CD14-positive monocyte (primary cell): ENCODE data around the gene OXNAD1. TPM values are rescaled to one million over a fixed set of nuclear protein-coding genes. Genes with fewer than 3 reads are reported as not detected.

ENCODE experiments used
- DNase-seq, 3 donors: peaks; one replicate each; pipeline ENCODE4 v3.0.0-alpha.2; 2011 to 2022
- H2AFZ ChIP-seq: 2 replicates; pipeline ENCODE4 v1.6.0; 2012; ENCODE audit warnings: mild to moderate bottlenecking, low read depth, low read length, inconsistent platforms; ENCODE audit not compliant: insufficient read depth, poor library complexity, severe bottlenecking
- H3K27ac ChIP-seq, 2 donors: 1 replicate in 1 of 2; 2 replicates in 1 of 2; pipeline ENCODE4 v1.5.1; 2012 to 2013; ENCODE audit warnings: low read length in 2 of 2, control low read depth in 1 of 2, inconsistent platforms in 1 of 2, low read depth in 1 of 2, mild to moderate bottlenecking in 1 of 2
- H3K27me3 ChIP-seq, 2 donors: one replicate each; pipeline versions ENCODE4 v1.6.0 to v1.6.1; 2011 to 2013; ENCODE audit warnings: low read length in 2 of 2; ENCODE audit not compliant: control insufficient read depth in 2 of 2, insufficient read depth in 2 of 2
- H3K36me3 ChIP-seq, 2 donors: replicated peaks in 1 of 2; 1 replicate in 1 of 2; 2 replicates in 1 of 2; pipeline versions ENCODE4 v1.5.1 to v1.6.1; 2012 to 2013; ENCODE audit warnings: low read length in 2 of 2, control low read depth in 1 of 2, inconsistent platforms in 1 of 2, mild to moderate bottlenecking in 1 of 2; ENCODE audit not compliant: insufficient read depth in 2 of 2, control insufficient read depth in 1 of 2
- H3K4me1 ChIP-seq, 2 donors: 1 replicate in 1 of 2; 2 replicates in 1 of 2; pipeline versions ENCODE4 v1.5.1 to v1.6.1; 2012 to 2013; ENCODE audit warnings: low read length in 2 of 2, control low read depth in 1 of 2, inconsistent platforms in 1 of 2, mild to moderate bottlenecking in 1 of 2, moderate library complexity in 1 of 2; ENCODE audit not compliant: insufficient read depth in 2 of 2, control insufficient read depth in 1 of 2
- H3K4me2 ChIP-seq: replicated peaks from 2 replicates; pipeline ENCODE3; 2012; ENCODE audit warnings: low read length, moderate library complexity, mild to moderate bottlenecking; ENCODE audit not compliant: poor library complexity, severe bottlenecking; ENCODE audit errors: extremely low read depth
- H3K4me3 ChIP-seq, 3 experiments: fragments of 200-600 bp in 1 of 3; sonication (generic) in 1 of 3; replicated peaks in 1 of 3; 1 replicate in 2 of 3; 2 replicates in 1 of 3; pipeline ENCODE4 v1.5.1; 2011 to 2013; ENCODE audit warnings: low read length in 3 of 3, mild to moderate bottlenecking in 3 of 3, control low read depth in 2 of 3, low read depth in 2 of 3, inconsistent platforms in 1 of 3, moderate library complexity in 1 of 3
- H3K79me2 ChIP-seq: 2 replicates; pipeline ENCODE4 v1.6.0; 2012; ENCODE audit warnings: mild to moderate bottlenecking, control low read depth, inconsistent platforms, low read length, moderate library complexity; ENCODE audit not compliant: insufficient read depth
- H3K9ac ChIP-seq: 2 replicates; pipeline ENCODE4 v1.6.0; 2017; ENCODE audit warnings: low read length, mild to moderate bottlenecking; ENCODE audit not compliant: insufficient read depth, poor library complexity, severe bottlenecking
- H3K9me3 ChIP-seq, 2 donors: replicated peaks in 1 of 2; 1 replicate in 1 of 2; 2 replicates in 1 of 2; pipeline versions ENCODE4 v1.5.1 to v1.6.1; 2012 to 2013; ENCODE audit warnings: low read length in 2 of 2, control low read depth in 1 of 2; ENCODE audit not compliant: control insufficient read depth in 1 of 2, insufficient read depth in 1 of 2
- H4K20me1 ChIP-seq: 2 replicates; pipeline ENCODE4 v1.6.0; 2012; ENCODE audit warnings: mild to moderate bottlenecking, low read length, control low read depth, moderate library complexity; ENCODE audit not compliant: insufficient read depth
- H3K27ac Mint-ChIP-seq, 7 donors: one replicate each; pipeline ENCODE4 v1.8.0; 2020; ENCODE audit warnings: mild to moderate bottlenecking in 7 of 7, mixed read lengths in 7 of 7, moderate library complexity in 6 of 7, inconsistent platforms in 2 of 7
- H3K27me3 Mint-ChIP-seq, 3 donors: one replicate each; pipeline ENCODE4 v1.8.0; 2021 to 2022; ENCODE audit warnings: low read depth in 3 of 3, mild to moderate bottlenecking in 3 of 3, mixed read lengths in 3 of 3, moderate library complexity in 3 of 3, inconsistent platforms in 1 of 3
- H3K36me3 Mint-ChIP-seq, 2 donors: one replicate each; pipeline ENCODE4 v1.8.0; 2020; ENCODE audit warnings: mixed read lengths in 2 of 2, inconsistent platforms in 1 of 2, mild to moderate bottlenecking in 1 of 2
- H3K4me1 Mint-ChIP-seq: one replicate; pipeline ENCODE4 v1.8.0; 2020; ENCODE audit warnings: mild to moderate bottlenecking, mixed read lengths
- H3K4me3 Mint-ChIP-seq, 2 donors: one replicate each; pipeline ENCODE4 v1.8.0; 2020; ENCODE audit warnings: mild to moderate bottlenecking in 2 of 2, mixed read lengths in 2 of 2, moderate library complexity in 1 of 2
- H3K9me3 Mint-ChIP-seq, 7 donors: one replicate each; pipeline ENCODE4 v1.8.0; 2020 to 2022; ENCODE audit warnings: mixed read lengths in 7 of 7, mild to moderate bottlenecking in 6 of 7, moderate library complexity in 6 of 7, inconsistent platforms in 2 of 7
- WGBS: methylation state at CpG from one replicate; pipeline ENCODE4 v1.1.5; 2013; ENCODE audit warnings: missing lambda C conversion rate; ENCODE audit not compliant: insufficient coverage; 5-methylcytosine and 5-hydroxymethylcytosine counted together
- intact Hi-C, 2 donors: fragments of 100-400 bp; cut with micrococcal nuclease; formaldehyde crosslinking; loops; one replicate each; pipeline versions ENCODE4 v1.15.0 to v1.15.1; 2023
- polyA plus RNA-seq, 3 donors: library from polyadenylated mRNA; depleted of rRNA in 1 of 3; unstranded in 2 of 3; stranded (reverse) in 1 of 3; fragments of 300-500 nt in 2 of 3; fragments of >200 nt in 1 of 3; fragmentation: Illumina TruSeq in 2 of 3; gene quantifications; 1 replicate in 2 of 3; 2 replicates in 1 of 3; pipeline ENCODE4 v1.2.3, GENCODE V29; 2012 to 2021
- TF ChIP-seq, protein P1 (sequence below): fragments of 200-600 bp; IDR thresholded peaks from one replicate; pipeline ENCODE4 v1.8.0; 2022; ENCODE audit warnings: antibody characterized with exemption, mild to moderate bottlenecking

The OXNAD1 gene
- polyA plus RNA-seq, 3 donors = 3.7 to 5.1 (median 4.4) TPM

DNA sequence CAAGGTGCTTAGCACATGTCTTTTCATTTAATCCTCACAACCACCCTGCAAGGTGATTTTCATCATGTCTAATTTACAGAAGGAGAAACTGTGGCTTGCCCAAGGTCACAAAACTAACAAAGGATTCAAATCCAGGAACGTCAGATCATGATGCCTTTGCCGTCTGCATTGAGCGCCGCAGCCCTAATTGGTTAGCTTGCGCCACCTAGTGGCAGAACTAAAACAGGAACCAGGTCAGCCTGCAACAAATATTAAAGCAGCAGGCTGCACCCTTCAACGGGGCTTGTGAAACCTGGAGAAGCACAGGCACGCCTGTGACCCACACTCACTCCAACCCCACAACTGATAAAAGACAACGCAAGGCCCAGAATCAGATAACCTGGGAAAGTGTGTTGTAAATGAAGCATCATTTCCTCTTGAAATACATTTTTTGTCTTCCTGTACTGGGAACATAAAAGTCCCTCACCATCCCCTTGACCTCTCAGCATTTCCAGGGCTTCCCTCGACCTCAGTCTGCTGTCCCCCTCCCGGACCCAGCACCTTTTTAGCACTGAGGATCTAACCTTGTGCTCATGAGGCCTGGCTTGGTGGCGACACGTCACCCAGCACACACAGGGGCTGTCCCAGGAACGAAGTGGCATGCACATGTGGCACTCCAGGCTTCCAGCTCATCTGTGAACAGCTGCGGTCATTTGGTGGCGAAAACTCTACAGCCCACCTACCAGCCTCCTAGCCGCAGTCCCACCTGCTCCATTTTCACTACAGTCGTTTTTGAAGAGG lies 17.5 kb upstream of the OXNAD1 start:
- H3K4me3 ChIP-seq = no peak overlapping the region
- TF ChIP-seq, protein P1, sequence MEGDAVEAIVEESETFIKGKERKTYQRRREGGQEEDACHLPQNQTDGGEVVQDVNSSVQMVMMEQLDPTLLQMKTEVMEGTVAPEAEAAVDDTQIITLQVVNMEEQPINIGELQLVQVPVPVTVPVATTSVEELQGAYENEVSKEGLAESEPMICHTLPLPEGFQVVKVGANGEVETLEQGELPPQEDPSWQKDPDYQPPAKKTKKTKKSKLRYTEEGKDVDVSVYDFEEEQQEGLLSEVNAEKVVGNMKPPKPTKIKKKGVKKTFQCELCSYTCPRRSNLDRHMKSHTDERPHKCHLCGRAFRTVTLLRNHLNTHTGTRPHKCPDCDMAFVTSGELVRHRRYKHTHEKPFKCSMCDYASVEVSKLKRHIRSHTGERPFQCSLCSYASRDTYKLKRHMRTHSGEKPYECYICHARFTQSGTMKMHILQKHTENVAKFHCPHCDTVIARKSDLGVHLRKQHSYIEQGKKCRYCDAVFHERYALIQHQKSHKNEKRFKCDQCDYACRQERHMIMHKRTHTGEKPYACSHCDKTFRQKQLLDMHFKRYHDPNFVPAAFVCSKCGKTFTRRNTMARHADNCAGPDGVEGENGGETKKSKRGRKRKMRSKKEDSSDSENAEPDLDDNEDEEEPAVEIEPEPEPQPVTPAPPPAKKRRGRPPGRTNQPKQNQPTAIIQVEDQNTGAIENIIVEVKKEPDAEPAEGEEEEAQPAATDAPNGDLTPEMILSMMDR = peak; percentile 94

DNA sequence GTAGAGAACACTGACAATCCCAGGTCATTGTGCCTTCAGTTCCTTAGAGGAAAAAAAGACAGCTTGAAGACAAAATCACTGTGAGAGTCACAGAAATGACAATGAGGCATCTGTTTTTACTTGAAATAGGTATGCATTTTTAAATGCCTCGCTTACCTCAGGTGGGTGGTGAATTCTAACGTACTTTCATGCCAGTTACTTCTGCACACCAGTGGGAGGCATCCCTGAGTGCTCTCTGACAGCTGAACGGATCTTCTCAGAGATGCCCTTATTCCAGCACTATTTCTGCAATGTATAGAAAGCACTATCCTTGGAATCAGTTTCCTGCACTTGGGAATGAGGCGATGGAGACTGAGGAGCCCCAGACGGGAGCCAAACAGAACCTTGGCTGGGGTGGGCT lies 16.5 kb upstream of the OXNAD1 start:
- no peak overlapping the region for H2AFZ ChIP-seq
- H3K9me3 ChIP-seq = no peaks in the 10 kb centered on the region
- Mint-ChIP-seq H3K4me1 (peaks cover 17% of the 10 kb centered on the region), H3K9me3 (no peaks in the 10 kb centered on the region), H3K27ac (no peak overlapping the region), H3K36me3 (no peaks in the 10 kb centered on the region), H3K4me3 (no peak overlapping the region), H3K27me3 (peaks cover 0 to 2% (median 0%) of the 10 kb centered on the region in 3 donors)
- WGBS = 96% methylated on average over 4 of the region's 5 CpGs
- no peaks in the 10 kb centered on the region for H3K27me3 ChIP-seq
- H3K79me2 ChIP-seq = no peaks in the 10 kb centered on the region
- H3K9ac ChIP-seq = no peak overlapping the region
- no peak overlapping the region for H3K4me2 ChIP-seq
- intact Hi-C loops = loop anchor here in 1 of 2 donors (5.0 kb wide), 1 partner anchor 201 kb away; no protein-coding TSS in a partner anchor
- H4K20me1 ChIP-seq = no peaks in the 10 kb centered on the region
- H3K4me1 ChIP-seq = peaks cover 9 to 16% of the 10 kb centered on the region in 2 donors
- no peak for DNase-seq
- no peak overlapping the region for H3K27ac ChIP-seq
- no peak overlapping the region for H3K4me3 ChIP-seq
- H3K36me3 ChIP-seq = no peaks in the 10 kb centered on the region
- TF ChIP-seq, protein P1 = no peak

More for the DNA sequence above, 17.5 kb upstream of the OXNAD1 start:
- H3K4me1 ChIP-seq = peaks cover 0 to 5% of the 10 kb centered on the region in 2 donors
- no peak overlapping the region for H3K27ac Mint-ChIP-seq
- no peaks in the 10 kb centered on the region for H3K36me3 ChIP-seq
- no peaks in the 10 kb centered on the region for H4K20me1 ChIP-seq
- H3K9me3 ChIP-seq = no peaks in the 10 kb centered on the region
- no peaks in the 10 kb centered on the region for H3K36me3 Mint-ChIP-seq
- 51% methylated on average over 14 of the region's 17 CpGs for WGBS
- no peak overlapping the region for H3K4me3 Mint-ChIP-seq
- peaks cover 7% of the 10 kb centered on the region for H3K4me1 Mint-ChIP-seq
- no peaks in the 10 kb centered on the region for H3K27me3 ChIP-seq
- peaks cover 0 to 2% (median 0%) of the 10 kb centered on the region in 3 donors for H3K27me3 Mint-ChIP-seq
- H2AFZ ChIP-seq = no peak overlapping the region
- intact Hi-C loops = loop anchor here (2.0 to 5.0 kb wide), 2 partner anchors 199 to 200 kb away; no protein-coding TSS in a partner anchor
- H3K9me3 Mint-ChIP-seq = no peaks in the 10 kb centered on the region
- H3K79me2 ChIP-seq = no peaks in the 10 kb centered on the region
- no peak overlapping the region for H3K27ac ChIP-seq
- peak; percentile 73 to 80 (median 78) for DNase-seq
- no peak overlapping the region for H3K9ac ChIP-seq
- H3K4me2 ChIP-seq = no peak overlapping the region
